Adipocyte (in vitro differentiated cells): ENCODE results near the gene MED28.

Source experiments
- DNase-seq: peaks from one replicate; pipeline ENCODE4 v3.0.0-alpha.2; 2015; ENCODE audit warnings: low read depth
- H3K27me3 ChIP-seq: replicated peaks from 2 replicates; pipeline ENCODE4 v1.7.0; 2013; ENCODE audit warnings: mild to moderate bottlenecking, low read length, moderate library complexity; ENCODE audit not compliant: control insufficient read depth, insufficient read depth
- H3K36me3 ChIP-seq: 2 replicates; pipeline ENCODE4 v1.7.0; 2013; ENCODE audit warnings: low read length, mild to moderate bottlenecking, moderate library complexity; ENCODE audit not compliant: control insufficient read depth, insufficient read depth, severe bottlenecking
- H3K4me1 ChIP-seq: 2 replicates; pipeline ENCODE4 v1.7.0; 2013; ENCODE audit warnings: mild to moderate bottlenecking, low read length, moderate library complexity; ENCODE audit not compliant: control insufficient read depth, insufficient read depth
- H3K4me3 ChIP-seq: 2 replicates; pipeline ENCODE4 v1.7.0; 2013; ENCODE audit warnings: mild to moderate bottlenecking, low read length, moderate library complexity
- H3K9ac ChIP-seq: 2 replicates; pipeline ENCODE4 v1.7.0; 2013; ENCODE audit warnings: mild to moderate bottlenecking, low read length, moderate library complexity
- H3K9me3 ChIP-seq: 2 replicates; pipeline ENCODE4 v1.7.0; 2013; ENCODE audit warnings: mild to moderate bottlenecking, low read length, moderate library complexity; ENCODE audit not compliant: control insufficient read depth

Gene MED28

GRCh38 chr4:17619416-17620105 is 5.1 kb downstream of the MED28 start:
- no peaks in the 10 kb centered on the region for H3K27me3 ChIP-seq
- H3K4me3 ChIP-seq, result peak overlapping the region; percentile 16
- H3K4me1 ChIP-seq, result peaks cover 37% of the 10 kb centered on the region
- no peaks in the 10 kb centered on the region for H3K9me3 ChIP-seq
- DNase-seq, result peak; percentile 54
- peaks cover 58% of the 10 kb centered on the region for H3K36me3 ChIP-seq
- peak overlapping the region; percentile 37 for H3K9ac ChIP-seq

GRCh38 chr4:17623451-17624001 is 9.1 kb downstream of the MED28 start:
- peaks cover 19% of the 10 kb centered on the region for H3K4me1 ChIP-seq
- no peak overlapping the region for H3K9ac ChIP-seq
- no peak for DNase-seq
- no peaks in the 10 kb centered on the region for H3K27me3 ChIP-seq
- H3K36me3 ChIP-seq, result peaks cover 89% of the 10 kb centered on the region
- H3K4me3 ChIP-seq, result no peak overlapping the region
- H3K9me3 ChIP-seq, result no peaks in the 10 kb centered on the region

GRCh38 chr4:17624821-17625220 is 10.4 kb downstream of the MED28 start:
- H3K9ac ChIP-seq, result no peak overlapping the region
- H3K4me3 ChIP-seq, result no peak overlapping the region
- H3K9me3 ChIP-seq, result no peaks in the 10 kb centered on the region
- no peaks in the 10 kb centered on the region for H3K27me3 ChIP-seq
- H3K36me3 ChIP-seq, result peaks cover 99% of the 10 kb centered on the region
- peaks cover 7% of the 10 kb centered on the region for H3K4me1 ChIP-seq
- no peak for DNase-seq

GRCh38 chr4:17630228-17630627 is 15.8 kb downstream of the MED28 start:
- Histone ChIP-seq H3K9ac (no peak overlapping the region), H3K4me1 (no peaks in the 10 kb centered on the region), H3K27me3 (no peaks in the 10 kb centered on the region), H3K4me3 (no peak overlapping the region), H3K36me3 (peaks cover 98% of the 10 kb centered on the region), H3K9me3 (no peaks in the 10 kb centered on the region)
- no peak for DNase-seq

- Histone ChIP-seq H3K27me3 (no peaks in the 10 kb centered on the region), H3K9ac (no peak overlapping the region), H3K36me3 (peaks cover 69% of the 10 kb centered on the region), H3K9me3 (no peaks in the 10 kb centered on the region), H3K4me3 (no peak overlapping the region), H3K4me1 (no peaks in the 10 kb centered on the region)
- no peak for DNase-seq
Measured at GRCh38 chr4:17633600-17633999, 19.2 kb downstream of the MED28 start.

- Histone ChIP-seq H3K4me1 (no peaks in the 10 kb centered on the region), H3K27me3 (no peaks in the 10 kb centered on the region), H3K9ac (no peak overlapping the region), H3K4me3 (no peak overlapping the region), H3K9me3 (no peaks in the 10 kb centered on the region), H3K36me3 (peaks cover 55% of the 10 kb centered on the region)
- no peak for DNase-seq
Measured at GRCh38 chr4:17635056-17635455, 20.6 kb downstream of the MED28 start.

GRCh38 chr4:17636341-17636695 is 21.9 kb downstream of the MED28 start:
- no peaks in the 10 kb centered on the region for H3K27me3 ChIP-seq
- no peaks in the 10 kb centered on the region for H3K4me1 ChIP-seq
- H3K36me3 ChIP-seq, result peaks cover 44% of the 10 kb centered on the region
- no peak overlapping the region for H3K9ac ChIP-seq
- no peak overlapping the region for H3K4me3 ChIP-seq
- DNase-seq, result no peak
- no peaks in the 10 kb centered on the region for H3K9me3 ChIP-seq

- Histone ChIP-seq H3K9me3 (no peaks in the 10 kb centered on the region), H3K9ac (no peak overlapping the region), H3K4me1 (no peaks in the 10 kb centered on the region), H3K4me3 (no peak overlapping the region), H3K36me3 (peaks cover 38% of the 10 kb centered on the region), H3K27me3 (no peaks in the 10 kb centered on the region)
- peak; percentile 90 for DNase-seq
Measured at GRCh38 chr4:17636696-17637622, 22.5 kb downstream of the MED28 start.

GRCh38 chr4:17639136-17639535 is 24.7 kb downstream of the MED28 start:
- H3K36me3 ChIP-seq, result peaks cover 16% of the 10 kb centered on the region

GRCh38 chr4:17642398-17642783 is 27.9 kb downstream of the MED28 start:
- Histone ChIP-seq H3K9me3 (no peaks in the 10 kb centered on the region), H3K27me3 (no peaks in the 10 kb centered on the region), H3K4me1 (no peaks in the 10 kb centered on the region), H3K36me3 (no peaks in the 10 kb centered on the region), H3K4me3 (no peak overlapping the region), H3K9ac (no peak overlapping the region)
- DNase-seq, result no peak

More at GRCh38 chr4:17639136-17639535, 24.7 kb downstream of the MED28 start:
- no peaks in the 10 kb centered on the region for H3K4me1 ChIP-seq
- no peak for DNase-seq
- H3K9ac ChIP-seq, result no peak overlapping the region
- H3K4me3 ChIP-seq, result no peak overlapping the region
- H3K9me3 ChIP-seq, result no peaks in the 10 kb centered on the region
- H3K27me3 ChIP-seq, result no peaks in the 10 kb centered on the region

GRCh38 chr4:17646693-17647092 is 32.3 kb downstream of the MED28 start:
- Histone ChIP-seq H3K9ac (no peak overlapping the region), H3K4me1 (no peaks in the 10 kb centered on the region), H3K36me3 (no peaks in the 10 kb centered on the region), H3K4me3 (no peak overlapping the region), H3K9me3 (no peaks in the 10 kb centered on the region), H3K27me3 (no peaks in the 10 kb centered on the region)
- DNase-seq, result no peak
